MG63 (cell line): Measurements from ENCODE around the gene PDE10A. TPM values are rescaled to one million over a fixed set of nuclear protein-coding genes. Genes with fewer than 3 reads are reported as not detected.

Experiments
- DNase-seq: peaks from one replicate; pipeline ENCODE4 v3.0.0-alpha.2; 2020
- H3K27me3 ChIP-seq: fragments of 250-450 bp; sonication (Bioruptor Pico); 2 replicates; pipeline ENCODE4 v1.5.1; 2020; ENCODE audit warnings: mild to moderate bottlenecking, moderate library complexity
- H3K36me3 ChIP-seq: fragments of 250-450 bp; sonication (Bioruptor Pico); 2 replicates; pipeline ENCODE4 v1.5.1; 2020; ENCODE audit warnings: mild to moderate bottlenecking, moderate library complexity
- H3K4me3 ChIP-seq: fragments of 250-450 bp; sonication (Bioruptor Pico); 2 replicates; pipeline ENCODE4 v1.5.1; 2020; ENCODE audit warnings: mild to moderate bottlenecking, moderate library complexity
- H3K9me3 ChIP-seq: fragments of 250-450 bp; sonication (Bioruptor Pico); 2 replicates; pipeline ENCODE4 v1.5.1; 2020; ENCODE audit warnings: mild to moderate bottlenecking, moderate library complexity
- total RNA-seq: library from RNA; depleted of rRNA; stranded (reverse); fragments of >200 nt; shearing (Covaris generic); gene quantifications from 2 replicates; pipeline ENCODE4 v1.2.3, GENCODE V29; 2014; ENCODE audit warnings: low replicate concordance

PDE10A gene
- total RNA-seq, 1 experiment from 2014 or later, result 1.3 TPM

DNA sequence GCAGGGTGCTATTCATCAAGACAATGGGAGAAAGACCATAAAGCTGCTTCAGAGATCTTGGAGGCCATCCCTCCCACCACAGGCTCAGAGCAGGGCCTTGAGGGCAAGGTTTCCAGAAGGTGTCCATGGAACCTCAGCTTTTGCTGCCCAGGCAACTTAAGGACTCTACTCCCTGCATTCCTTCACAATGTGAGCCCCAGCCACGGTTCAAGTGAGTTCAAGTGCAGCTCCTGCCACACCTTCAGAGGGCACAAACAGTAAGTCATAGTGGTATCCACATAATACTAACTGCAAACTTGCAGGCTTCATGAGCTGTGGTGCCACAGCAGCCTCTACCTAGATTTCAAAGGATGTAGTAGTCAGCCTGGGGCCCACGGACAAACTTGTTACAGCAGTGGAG lies 209.6 kb downstream of the PDE10A start:
- H3K36me3 ChIP-seq, result no peaks in the 10 kb centered on the region
- H3K9me3 ChIP-seq, result no peaks in the 10 kb centered on the region
- no peak for DNase-seq
- no peaks in the 10 kb centered on the region for H3K27me3 ChIP-seq
- H3K4me3 ChIP-seq, result no peak overlapping the region

- no peak for DNase-seq
- Histone ChIP-seq H3K4me3 (no peak overlapping the region), H3K9me3 (no peaks in the 10 kb centered on the region), H3K36me3 (no peaks in the 10 kb centered on the region), H3K27me3 (no peaks in the 10 kb centered on the region)
Observed at GRCh38 chr6:165451838-165452237, 211.2 kb downstream of the PDE10A start.

DNA sequence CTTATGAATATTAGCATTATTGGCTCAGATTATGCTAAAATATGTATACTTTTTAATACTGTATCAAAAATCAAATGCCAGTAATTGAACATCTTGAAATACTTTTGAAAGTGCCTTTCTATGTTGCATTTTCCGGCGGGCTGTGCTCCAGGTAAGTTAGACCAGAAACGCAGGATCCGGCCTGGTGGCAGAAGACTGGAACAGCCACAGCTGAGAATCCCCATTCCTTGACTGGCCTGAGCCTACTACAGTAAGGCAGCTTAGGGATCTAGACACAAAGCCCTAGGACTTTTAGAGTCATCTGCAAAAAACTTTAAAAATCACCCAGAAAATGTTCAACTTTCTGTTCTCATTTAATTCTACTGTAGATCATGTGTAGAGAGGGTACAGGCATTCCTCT lies 214.8 kb downstream of the PDE10A start:
- Histone ChIP-seq H3K9me3 (no peaks in the 10 kb centered on the region), H3K27me3 (no peaks in the 10 kb centered on the region), H3K4me3 (no peak overlapping the region), H3K36me3 (no peaks in the 10 kb centered on the region)
- DNase-seq, result no peak

- no peak for DNase-seq
- no peaks in the 10 kb centered on the region for H3K27me3 ChIP-seq
- no peaks in the 10 kb centered on the region for H3K9me3 ChIP-seq
- no peak overlapping the region for H3K4me3 ChIP-seq
- no peaks in the 10 kb centered on the region for H3K36me3 ChIP-seq
Observed at GRCh38 chr6:165447141-165447540, 215.9 kb downstream of the PDE10A start.

DNA sequence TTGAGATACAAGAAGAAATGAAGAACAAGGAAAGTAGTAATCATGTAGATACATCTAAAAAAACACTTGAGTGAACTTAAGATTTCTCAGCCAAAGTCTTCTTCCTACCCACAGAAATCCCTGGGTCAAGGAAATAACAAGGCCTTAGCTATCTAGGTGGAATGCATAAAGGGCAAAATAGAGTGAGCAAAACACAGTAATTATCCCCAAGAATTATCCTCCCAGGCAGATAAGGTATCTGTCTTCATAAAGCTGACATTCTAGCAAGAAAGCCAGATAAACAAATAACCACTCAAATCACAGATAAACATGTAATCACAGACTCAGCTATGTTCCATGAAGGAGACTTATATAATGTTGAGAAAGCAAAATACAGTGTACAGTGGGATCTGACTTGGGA lies 216.7 kb downstream of the PDE10A start:
- DNase-seq, result no peak
- Histone ChIP-seq H3K4me3 (no peak overlapping the region), H3K27me3 (no peaks in the 10 kb centered on the region), H3K36me3 (no peaks in the 10 kb centered on the region), H3K9me3 (no peaks in the 10 kb centered on the region)

DNA sequence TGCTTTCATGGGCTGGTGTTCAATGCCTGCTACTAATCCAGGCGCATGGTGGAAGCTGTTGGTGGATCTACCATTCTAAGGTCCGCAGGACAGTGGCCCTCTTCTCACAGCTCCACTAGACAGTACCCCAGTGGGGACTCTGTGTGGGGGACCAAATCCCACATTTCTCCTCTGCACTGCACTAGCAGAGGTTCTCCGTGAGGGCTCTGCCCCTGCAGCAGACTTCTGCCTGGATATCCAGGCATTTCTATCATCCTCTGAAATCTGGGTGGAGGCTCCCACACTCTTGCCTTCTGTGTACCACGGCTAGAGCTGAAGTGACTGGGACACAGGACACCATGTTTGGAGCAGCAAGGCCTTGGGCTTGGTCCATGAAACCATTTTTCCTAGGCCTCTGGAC lies 219.6 kb downstream of the PDE10A start:
- DNase-seq, result no peak
- Histone ChIP-seq H3K27me3 (no peaks in the 10 kb centered on the region), H3K36me3 (no peaks in the 10 kb centered on the region), H3K9me3 (no peaks in the 10 kb centered on the region), H3K4me3 (no peak overlapping the region)

DNA sequence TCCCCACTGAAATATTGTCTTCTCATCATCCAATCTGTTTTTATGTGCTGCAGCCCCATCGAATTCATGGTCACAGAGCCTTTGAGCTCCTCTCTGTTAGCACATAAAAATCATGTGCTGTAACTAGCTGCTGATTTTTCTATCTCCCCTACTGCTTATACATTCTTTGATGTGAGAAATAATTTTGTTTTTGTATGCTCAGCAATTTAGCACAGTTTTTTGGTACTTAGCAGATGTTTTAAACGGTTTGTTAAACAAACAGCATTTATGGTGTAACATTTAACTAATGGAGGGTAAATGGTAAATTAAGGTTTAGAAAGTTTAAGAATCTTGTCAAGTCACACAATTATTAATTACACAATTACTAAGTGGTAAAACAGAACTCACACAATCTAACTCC lies 221.9 kb downstream of the PDE10A start:
- no peaks in the 10 kb centered on the region for H3K36me3 ChIP-seq
- no peaks in the 10 kb centered on the region for H3K9me3 ChIP-seq
- no peak overlapping the region for H3K4me3 ChIP-seq
- no peaks in the 10 kb centered on the region for H3K27me3 ChIP-seq
- no peak for DNase-seq

DNA sequence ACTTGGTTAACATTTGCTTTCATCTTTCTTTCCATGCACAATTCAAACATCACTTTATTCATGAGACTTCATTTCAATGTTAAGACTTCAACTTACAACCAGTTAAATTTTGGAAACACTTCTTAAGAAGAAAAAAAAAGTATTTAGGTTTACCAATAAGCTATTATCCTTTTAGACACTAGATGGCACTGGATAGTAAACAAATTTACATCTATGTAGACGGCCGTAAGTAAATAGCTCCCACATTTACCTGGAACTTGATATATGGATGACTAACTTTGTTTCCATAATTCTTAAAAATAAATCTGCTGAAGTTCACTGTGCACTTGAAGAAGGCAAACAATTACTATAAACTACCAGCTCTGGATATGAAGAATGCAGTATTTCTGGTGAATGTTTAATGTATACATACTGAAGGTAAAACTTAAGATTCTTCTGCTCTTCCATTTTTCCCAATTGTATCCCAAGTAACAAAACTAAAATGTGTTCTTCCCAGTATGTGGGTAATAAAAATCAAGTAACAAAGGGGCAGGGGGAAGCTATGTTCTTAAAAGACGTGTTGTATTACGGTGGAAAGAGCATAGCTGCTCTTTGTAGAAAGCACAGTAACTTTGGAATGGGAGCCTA lies 223.0 kb downstream of the PDE10A start:
- Histone ChIP-seq H3K36me3 (no peaks in the 10 kb centered on the region), H3K27me3 (no peaks in the 10 kb centered on the region), H3K9me3 (no peaks in the 10 kb centered on the region), H3K4me3 (no peak overlapping the region)
- no peak for DNase-seq

GRCh38 chr6:165426892-165427291 lies 236.1 kb downstream of the PDE10A start:
- Histone ChIP-seq H3K9me3 (no peaks in the 10 kb centered on the region), H3K27me3 (no peaks in the 10 kb centered on the region), H3K36me3 (no peaks in the 10 kb centered on the region), H3K4me3 (no peak overlapping the region)
- no peak for DNase-seq

GRCh38 chr6:165422192-165422591 lies 240.8 kb downstream of the PDE10A start:
- Histone ChIP-seq H3K9me3 (no peaks in the 10 kb centered on the region), H3K4me3 (no peak overlapping the region), H3K36me3 (no peaks in the 10 kb centered on the region), H3K27me3 (no peaks in the 10 kb centered on the region)
- DNase-seq, result no peak

DNA sequence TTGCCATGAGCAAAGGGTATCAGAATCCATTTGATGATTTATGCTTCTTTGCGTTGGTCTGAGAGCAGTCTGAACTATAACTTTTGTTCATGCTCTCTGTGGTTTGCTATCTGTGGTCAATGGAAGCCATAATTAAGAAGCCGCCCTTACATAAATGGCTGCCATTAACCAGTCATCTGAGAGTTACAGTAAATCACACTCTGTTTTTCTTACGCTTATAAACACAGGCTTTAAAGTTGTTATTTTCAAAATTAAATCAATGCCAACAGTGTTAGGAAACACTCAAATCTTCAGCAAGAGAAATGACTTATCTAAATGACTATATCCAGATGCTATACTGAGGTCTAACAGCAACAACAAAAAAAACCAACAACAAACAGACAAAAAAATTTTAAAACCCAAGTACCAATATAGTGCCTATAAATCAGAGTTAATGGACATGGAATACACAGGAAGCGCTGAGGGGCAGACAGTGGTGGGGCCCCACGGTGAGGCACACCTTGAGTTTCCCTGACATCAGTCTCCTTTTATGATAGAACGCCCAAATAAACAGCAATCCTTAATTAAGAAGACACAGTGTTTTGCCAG lies 245.7 kb downstream of the PDE10A start:
- Histone ChIP-seq H3K9me3 (no peaks in the 10 kb centered on the region), H3K4me3 (no peak overlapping the region), H3K27me3 (no peaks in the 10 kb centered on the region), H3K36me3 (no peaks in the 10 kb centered on the region)
- DNase-seq, result no peak

DNA sequence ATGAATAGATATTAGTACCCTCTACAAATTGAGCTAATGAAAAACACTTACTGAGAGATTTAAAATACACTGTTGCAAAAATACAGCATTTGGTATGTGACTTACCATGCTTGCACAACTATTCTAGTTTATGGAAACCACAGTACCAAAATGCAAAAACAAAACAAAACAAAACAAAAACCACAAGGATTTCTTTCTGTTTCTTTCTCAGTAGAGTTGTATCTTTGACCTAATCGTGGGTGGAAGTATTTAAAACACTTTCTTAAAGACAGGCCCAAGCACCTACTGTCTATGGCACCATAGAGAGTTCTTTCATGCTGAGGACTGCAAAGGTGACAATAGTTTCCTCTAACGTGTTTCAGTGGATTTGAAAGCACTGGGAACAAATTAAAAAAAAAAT lies 258.3 kb downstream of the PDE10A start:
- no peak for DNase-seq
- no peak overlapping the region for H3K4me3 ChIP-seq

GRCh38 chr6:165404296-165404695 lies 258.7 kb downstream of the PDE10A start:
- Histone ChIP-seq H3K4me3 (no peak overlapping the region), H3K9me3 (no peaks in the 10 kb centered on the region)
- DNase-seq, result no peak

More for the DNA sequence above, 258.3 kb downstream of the PDE10A start:
- H3K36me3 ChIP-seq, result no peaks in the 10 kb centered on the region
- no peaks in the 10 kb centered on the region for H3K9me3 ChIP-seq
- no peaks in the 10 kb centered on the region for H3K27me3 ChIP-seq

GRCh38 chr6:165403006-165403595 lies 259.9 kb downstream of the PDE10A start:
- Histone ChIP-seq H3K9me3 (no peaks in the 10 kb centered on the region), H3K36me3 (no peaks in the 10 kb centered on the region), H3K27me3 (no peaks in the 10 kb centered on the region), H3K4me3 (no peak overlapping the region)
- DNase-seq, result no peak

More at GRCh38 chr6:165404296-165404695, 258.7 kb downstream of the PDE10A start:
- Histone ChIP-seq H3K27me3 (no peaks in the 10 kb centered on the region), H3K36me3 (no peaks in the 10 kb centered on the region)

DNA sequence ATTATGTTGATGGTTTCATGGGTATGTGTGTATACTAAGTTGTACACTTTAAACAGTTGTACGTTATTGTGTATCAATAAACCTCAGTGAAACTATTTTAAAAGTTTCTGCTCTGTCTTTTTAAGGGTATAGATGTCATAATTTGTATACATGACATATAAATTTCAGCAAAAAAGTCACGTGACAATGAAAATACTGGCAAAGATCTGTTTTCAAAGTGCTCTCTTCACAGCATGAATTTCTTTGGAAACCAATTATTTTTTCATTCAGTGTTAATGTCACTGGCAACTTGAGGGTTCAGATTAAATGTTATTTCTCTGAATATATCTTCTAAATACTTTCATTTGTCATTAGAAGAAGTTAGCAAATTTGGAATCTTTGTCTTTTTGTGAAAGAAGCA lies 261.9 kb downstream of the PDE10A start:
- H3K27me3 ChIP-seq, result no peaks in the 10 kb centered on the region
- no peaks in the 10 kb centered on the region for H3K9me3 ChIP-seq
- H3K36me3 ChIP-seq, result no peaks in the 10 kb centered on the region
- DNase-seq, result no peak
- no peak overlapping the region for H3K4me3 ChIP-seq

- Histone ChIP-seq H3K9me3 (no peaks in the 10 kb centered on the region), H3K27me3 (no peaks in the 10 kb centered on the region), H3K36me3 (no peaks in the 10 kb centered on the region), H3K4me3 (no peak overlapping the region)
- no peak for DNase-seq
Observed at GRCh38 chr6:165390475-165390874, 272.6 kb downstream of the PDE10A start.

DNA sequence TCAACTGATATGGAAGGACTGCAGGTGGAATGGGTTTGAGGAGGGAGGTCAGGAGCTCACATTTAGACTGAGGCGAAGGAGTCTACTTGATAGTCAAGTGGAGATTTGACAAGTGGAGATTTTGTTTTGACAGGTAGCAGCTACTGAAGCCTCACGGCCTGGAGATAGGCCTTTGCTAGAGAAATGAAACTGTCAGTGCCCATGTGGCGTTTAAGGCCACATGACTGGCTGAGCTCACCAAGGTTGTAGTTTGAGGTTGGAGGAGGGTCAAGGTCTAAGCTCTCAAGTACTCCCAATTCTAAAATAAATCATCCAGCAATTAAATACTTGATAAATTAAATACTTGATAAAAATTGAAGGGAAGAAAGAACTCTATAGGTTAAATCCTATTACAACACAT lies 273.5 kb downstream of the PDE10A start:
- no peaks in the 10 kb centered on the region for H3K36me3 ChIP-seq
- H3K9me3 ChIP-seq, result no peaks in the 10 kb centered on the region
- H3K4me3 ChIP-seq, result no peak overlapping the region
- no peaks in the 10 kb centered on the region for H3K27me3 ChIP-seq
- no peak for DNase-seq

- H3K36me3 ChIP-seq, result no peaks in the 10 kb centered on the region
Observed at GRCh38 chr6:165383323-165383722, 279.7 kb downstream of the PDE10A start.

More at GRCh38 chr6:165383323-165383722, 279.7 kb downstream of the PDE10A start:
- Histone ChIP-seq H3K27me3 (no peaks in the 10 kb centered on the region), H3K4me3 (no peak overlapping the region), H3K9me3 (no peaks in the 10 kb centered on the region)
- no peak for DNase-seq
